ENCODE results near the gene B3GNT7. TPM values are rescaled to one million over a fixed set of nuclear protein-coding genes. Genes with fewer than 3 reads are reported as not detected.
"Not testable (repeated sequence)": the region's sequence is repeated elsewhere in the genome, so short reads cannot be mapped to it uniquely, and the experiment has no call there.

B3GNT7 gene
- total RNA-seq, 1 donor from 2014 or later = 8.1 TPM

GRCh38 chr2:231412618-231412963, 17.1 kb downstream of the B3GNT7 start:
- ATAC-seq (peak; percentile 12), DNase-seq (no peak)
- intact Hi-C loops (cut with micrococcal nuclease) = loop anchor here (5.0 kb wide), 1 partner anchor 185 kb away; no protein-coding TSS in a partner anchor

GRCh38 chr2:231413456-231413855, 17.9 kb downstream of the B3GNT7 start:
- DNase-seq = no peak
- no peak for ATAC-seq
- intact Hi-C loops (cut with micrococcal nuclease) = loop anchor here (5.0 kb wide), 1 partner anchor 186 kb away; no protein-coding TSS in a partner anchor

DNA sequence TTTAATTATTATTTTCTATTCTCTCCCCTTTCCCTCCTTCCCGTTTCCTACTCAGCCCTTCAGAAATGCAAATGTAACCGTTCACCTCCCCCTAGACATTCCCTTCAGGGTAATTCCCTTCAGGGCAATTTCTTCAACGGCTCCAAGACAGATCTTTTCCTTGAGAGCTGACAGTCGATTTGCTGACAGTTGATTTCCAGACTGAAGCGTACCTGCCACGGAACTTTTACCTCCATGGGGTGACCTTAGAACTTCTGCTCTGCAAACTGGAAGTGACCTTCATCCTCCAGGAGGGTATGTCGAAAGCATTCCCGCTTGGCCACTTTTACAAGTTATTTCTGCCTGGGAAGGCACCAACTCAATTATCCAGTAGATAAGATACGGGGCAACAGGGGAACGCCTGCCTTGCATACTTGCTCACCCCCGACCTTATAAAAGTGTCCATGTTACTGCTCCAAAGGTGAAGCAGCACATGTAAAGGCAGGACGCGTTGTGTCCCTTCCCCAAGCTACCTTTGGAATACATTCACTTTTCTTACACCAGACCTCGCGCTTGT, 18.5 kb downstream of the B3GNT7 start:
- intact Hi-C loops (cut with micrococcal nuclease) = loop anchor here (5.0 kb wide), 1 partner anchor 187 kb away; no protein-coding TSS in a partner anchor
- ATAC-seq (no peak), DNase-seq (no peak)

DNA sequence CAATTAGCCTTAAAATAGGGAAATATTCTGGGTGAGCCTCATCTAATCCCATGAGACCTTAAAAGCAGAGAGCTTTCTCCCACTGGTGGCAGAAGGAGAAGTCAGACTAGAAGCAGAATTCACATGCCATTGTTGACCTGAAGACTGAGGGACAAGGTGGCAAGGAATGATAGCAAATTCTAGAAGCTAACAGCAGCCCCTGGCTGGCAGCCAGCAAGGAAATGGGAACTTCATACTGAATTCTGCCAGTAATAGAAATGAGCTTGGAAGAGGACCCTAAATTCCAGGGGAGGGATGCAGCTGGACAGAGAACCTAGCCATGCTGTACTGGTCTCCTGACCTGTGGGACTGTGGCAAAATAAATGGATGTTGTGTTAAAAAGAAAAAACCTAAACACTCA, 19.5 kb downstream of the B3GNT7 start:
- DNase-seq (no peak), ATAC-seq (no peak)
- intact Hi-C loops (cut with micrococcal nuclease) = no loop called here

DNA sequence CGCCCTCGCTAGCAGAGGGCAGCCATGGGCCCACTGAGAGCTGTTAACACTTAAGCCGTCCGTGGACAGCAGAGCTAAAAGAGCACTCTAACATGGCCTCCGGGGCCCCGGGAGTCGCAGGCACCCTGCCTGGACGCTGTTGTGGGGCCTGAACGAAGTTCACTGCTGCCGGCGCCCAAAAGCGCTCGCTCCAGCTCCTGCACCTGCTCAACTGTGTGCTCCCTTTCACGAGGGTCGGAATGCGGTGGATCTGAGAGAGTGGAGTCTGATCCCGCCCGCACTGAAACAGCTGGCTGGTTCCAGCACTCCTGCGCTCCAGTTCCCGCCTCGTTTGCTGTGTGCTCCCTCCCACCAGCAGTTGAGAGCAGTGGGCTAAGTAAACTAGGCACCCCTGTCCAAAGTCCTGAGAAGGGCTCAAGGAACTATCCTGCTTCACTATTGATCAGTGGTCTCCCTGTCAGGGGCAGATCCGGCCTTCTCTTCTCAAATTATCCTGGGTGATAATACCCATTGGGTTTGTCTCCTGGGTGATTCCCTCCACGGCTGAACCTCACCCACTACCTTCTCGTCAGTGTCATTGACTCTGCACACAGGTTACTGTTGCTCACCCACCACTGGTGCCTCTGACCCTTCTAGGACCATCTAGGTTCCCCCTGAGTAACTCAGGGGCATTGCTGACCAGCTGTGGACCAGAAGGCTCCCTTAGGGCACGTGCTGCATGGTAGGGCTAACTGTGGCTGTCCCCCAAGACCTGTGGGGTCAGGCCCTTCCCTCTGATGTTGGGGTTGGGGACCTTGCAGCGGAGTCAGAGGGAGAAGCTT, 23.5 kb downstream of the B3GNT7 start:
- ATAC-seq (no peak), DNase-seq (no peak)
- intact Hi-C loops (cut with micrococcal nuclease) = no loop called here

- DNase-seq = no peak
- intact Hi-C loops (cut with micrococcal nuclease) = no loop called here
- ATAC-seq = no peak
These were observed 25.6 kb downstream of the B3GNT7 start for GRCh38 chr2:231421051-231421580.

GRCh38 chr2:231422056-231422455, 26.5 kb downstream of the B3GNT7 start:
- no peak for DNase-seq
- intact Hi-C loops (cut with micrococcal nuclease) = no loop called here
- ATAC-seq = no peak

- intact Hi-C loops (cut with micrococcal nuclease) = no loop called here
- no peak for ATAC-seq
- no peak for DNase-seq
These were observed 27.7 kb downstream of the B3GNT7 start for GRCh38 chr2:231423176-231423575.

DNA sequence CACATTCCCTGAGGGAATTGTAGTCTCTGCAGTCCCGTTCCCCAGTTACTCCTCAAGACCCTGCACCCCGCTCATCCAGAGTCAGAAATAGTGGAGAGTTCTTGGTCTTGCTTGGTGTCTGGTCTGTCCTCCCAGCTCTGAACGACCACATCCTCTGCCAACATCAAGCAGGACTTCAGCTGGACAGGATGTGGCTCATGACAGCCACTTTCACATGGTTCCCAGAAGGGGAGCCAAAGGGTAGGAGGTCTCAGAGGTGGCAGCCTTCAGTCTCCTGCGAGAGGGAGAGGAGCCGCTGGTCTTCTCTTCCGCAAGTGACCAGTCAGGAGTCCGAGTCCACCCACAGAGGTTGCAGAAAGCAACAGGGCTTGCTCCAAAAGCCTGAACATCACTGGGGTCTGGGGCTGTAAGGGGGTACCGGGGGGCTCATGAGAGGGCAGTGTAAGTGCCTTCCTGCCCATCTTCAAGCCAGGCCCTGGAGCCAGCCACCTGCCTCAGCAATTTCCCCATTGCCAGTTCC, 29.8 kb downstream of the B3GNT7 start:
- ATAC-seq (no peak), DNase-seq (no peak)
- intact Hi-C loops (cut with micrococcal nuclease) = no loop called here

- intact Hi-C loops (cut with micrococcal nuclease) = no loop called here
- ATAC-seq = no peak
- no peak for DNase-seq
These were observed 30.5 kb downstream of the B3GNT7 start for GRCh38 chr2:231425811-231426703.

- ATAC-seq = no peak
- DNase-seq = no peak
- intact Hi-C loops (cut with micrococcal nuclease) = no loop called here
These were observed 31.6 kb downstream of the B3GNT7 start for GRCh38 chr2:231427116-231427515.

- intact Hi-C loops (cut with micrococcal nuclease) = no loop called here
- ATAC-seq (no peak), DNase-seq (no peak)
These were observed 33.6 kb downstream of the B3GNT7 start for GRCh38 chr2:231429152-231429551.

GRCh38 chr2:231429901-231430300, 34.4 kb downstream of the B3GNT7 start:
- intact Hi-C loops (cut with micrococcal nuclease) = no loop called here
- ATAC-seq (no peak), DNase-seq (no peak)

GRCh38 chr2:231430437-231430836, 34.9 kb downstream of the B3GNT7 start:
- ATAC-seq; DNase-seq; intact Hi-C loops (cut with micrococcal nuclease): not testable (repeated sequence)

- intact Hi-C loops (cut with micrococcal nuclease) = no loop called here
- no peak for ATAC-seq
These were observed 36.1 kb downstream of the B3GNT7 start for GRCh38 chr2:231431606-231432005.

DNA sequence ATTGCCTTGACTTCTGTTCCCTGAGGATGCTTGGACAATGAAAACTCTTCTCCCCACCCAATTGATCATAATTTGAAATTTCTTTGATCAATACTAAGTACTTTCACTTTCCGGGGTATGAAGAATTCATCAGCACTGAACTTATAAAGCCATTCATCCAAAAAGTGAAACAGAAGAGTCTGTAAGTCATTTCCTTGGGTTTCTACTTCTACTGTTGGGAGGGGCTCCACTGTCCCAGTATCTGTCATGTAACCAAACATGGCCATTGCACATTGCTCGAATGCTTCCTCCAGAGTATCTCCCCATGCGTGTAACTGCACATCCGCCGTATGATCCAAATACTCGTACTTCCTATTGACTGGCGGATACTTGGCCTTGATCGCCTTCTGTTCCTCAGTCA, 38.5 kb downstream of the B3GNT7 start:
- no peak for DNase-seq

More at GRCh38 chr2:231431606-231432005, 36.1 kb downstream of the B3GNT7 start:
- DNase-seq = no peak

DNA sequence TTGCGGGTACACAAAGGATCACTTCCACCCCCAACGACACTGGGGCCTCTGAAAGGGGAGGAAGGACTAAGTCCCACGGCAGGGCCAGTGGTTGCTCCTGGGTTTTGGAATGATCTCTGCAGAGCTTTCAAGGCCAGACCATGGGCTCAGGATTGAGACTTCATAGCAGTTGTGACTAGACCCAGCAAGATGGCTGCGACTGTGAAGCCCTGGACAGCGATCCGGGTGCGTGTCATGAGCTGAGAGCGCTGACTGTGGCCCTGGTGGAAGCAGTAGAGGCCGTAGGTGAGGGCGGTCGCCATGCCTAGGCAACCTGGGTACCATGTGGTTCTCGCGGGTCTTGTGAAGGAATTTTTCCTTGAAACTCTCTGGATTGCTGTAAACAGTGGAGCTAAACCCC, 41.4 kb downstream of the B3GNT7 start:
- DNase-seq (no peak), ATAC-seq (no peak)
- intact Hi-C loops (cut with micrococcal nuclease) = no loop called here

More for the DNA sequence above, 38.5 kb downstream of the B3GNT7 start:
- no peak for ATAC-seq
- intact Hi-C loops (cut with micrococcal nuclease) = no loop called here

DNA sequence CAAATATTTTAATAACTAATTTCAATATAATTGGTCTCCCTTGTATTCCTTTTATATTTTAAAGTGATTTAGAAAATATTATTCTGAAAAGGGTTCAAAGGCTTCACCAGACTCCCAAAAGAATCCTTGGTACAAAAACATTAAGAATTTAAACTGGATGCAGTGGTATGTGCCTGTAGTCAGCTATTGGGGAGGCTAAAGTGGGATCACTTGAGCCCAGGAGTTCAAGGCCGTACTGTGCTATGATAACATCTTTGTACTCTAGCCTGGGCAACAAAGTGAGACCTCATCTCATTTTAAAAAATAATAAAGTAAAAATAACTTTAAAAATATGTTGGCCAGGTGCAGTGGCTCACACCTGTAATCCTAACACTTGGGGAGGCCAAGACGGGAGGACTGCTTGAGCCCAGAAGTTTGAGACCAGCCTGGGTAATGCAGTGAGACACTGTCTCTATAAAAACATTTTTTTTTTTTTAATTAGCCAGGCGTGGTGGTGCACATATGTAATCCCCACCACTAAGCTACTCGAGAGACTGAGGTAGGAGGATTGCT, 54.1 kb downstream of the B3GNT7 start:
- ATAC-seq = no peak
- no peak for DNase-seq
- intact Hi-C loops (cut with micrococcal nuclease) = loop anchor here (10.0 kb wide), 1 partner anchor 345 kb away; no protein-coding TSS in a partner anchor

GRCh38 chr2:231450548-231450989, 55.1 kb downstream of the B3GNT7 start:
- intact Hi-C loops (cut with micrococcal nuclease) = loop anchor here (10.0 kb wide), 1 partner anchor 346 kb away; no protein-coding TSS in a partner anchor
- DNase-seq (no peak), ATAC-seq (no peak)
